Uterus (tissue), 4 donors: Measurements from ENCODE around the gene S1PR2. TPM values are rescaled to one million over a fixed set of nuclear protein-coding genes. Genes with fewer than 3 reads are reported as not detected.

Experiments used
- DNase-seq, 2 donors: peaks; one replicate each; pipeline ENCODE4 v3.0.0-alpha.2; 2019 to 2020
- H3K27ac ChIP-seq, 2 donors: fragments of 200-600 bp; sonication (generic); 1 replicate in 1 of 2; 2 replicates in 1 of 2; pipeline ENCODE4 v1.5.1; 2016 to 2018
- H3K27me3 ChIP-seq, 2 donors: fragments of 200-600 bp; sonication (generic); one replicate each; pipeline ENCODE4 v1.5.1; 2018 to 2019; ENCODE audit warnings: control low read depth in 1 of 2
- H3K36me3 ChIP-seq, 2 donors: fragments of 200-600 bp; sonication (generic); one replicate each; pipeline ENCODE4 v1.5.1; 2019; ENCODE audit warnings: control low read depth in 1 of 2
- H3K4me1 ChIP-seq, 2 donors: fragments of 200-600 bp; sonication (generic); one replicate each; pipeline ENCODE4 v1.5.1; 2018 to 2019; ENCODE audit warnings: control low read depth in 1 of 2
- H3K4me3 ChIP-seq, 2 donors: fragments of 200-600 bp; sonication (generic); 1 replicate in 1 of 2; 2 replicates in 1 of 2; pipeline ENCODE4 v1.5.1; 2018 to 2019; ENCODE audit warnings: mild to moderate bottlenecking in 1 of 2
- H3K9me3 ChIP-seq, 2 donors: fragments of 200-600 bp; sonication (generic); one replicate each; pipeline ENCODE4 v1.5.1; 2019; ENCODE audit warnings: control low read depth in 1 of 2
- CTCF ChIP-seq, 4 experiments: fragments of 200-600 bp in 2 of 4; fragments of 450-650 bp in 2 of 4; sonication (generic) in 2 of 4; IDR thresholded peaks; one replicate each; pipeline ENCODE4 v1.5.1; 2016 to 2019; ENCODE audit warnings: antibody characterized with exemption in 4 of 4, mild to moderate bottlenecking in 2 of 4, moderate library complexity in 1 of 4
- POLR2A ChIP-seq, 2 donors: fragments of 450-650 bp; IDR thresholded peaks; one replicate each; pipeline ENCODE4 v1.6.1; 2016; ENCODE audit warnings: antibody characterized with exemption in 2 of 2, mild to moderate bottlenecking in 1 of 2, moderate library complexity in 1 of 2
- intact Hi-C: fragments of 100-400 bp; cut with DNase I; formaldehyde crosslinking; loops from one replicate; pipeline ENCODE4 v1.15.1; 2023; ENCODE audit warnings: low total_unique reads
- total RNA-seq, 4 donors: library from RNA; depleted of rRNA in 3 of 4; stranded (reverse); fragments of >200 nt in 3 of 4; gene quantifications; one replicate each; pipeline versions ENCODE4 v1.1.0 to v1.2.4, GENCODE V29; 2014 to 2023
- donor health status: DM: yes; HTN: yes; CAD: no.

The S1PR2 gene
- total RNA-seq, 4 donors from 2014 or later = 1.3 to 32.5 (median 17.3) TPM

DNA sequence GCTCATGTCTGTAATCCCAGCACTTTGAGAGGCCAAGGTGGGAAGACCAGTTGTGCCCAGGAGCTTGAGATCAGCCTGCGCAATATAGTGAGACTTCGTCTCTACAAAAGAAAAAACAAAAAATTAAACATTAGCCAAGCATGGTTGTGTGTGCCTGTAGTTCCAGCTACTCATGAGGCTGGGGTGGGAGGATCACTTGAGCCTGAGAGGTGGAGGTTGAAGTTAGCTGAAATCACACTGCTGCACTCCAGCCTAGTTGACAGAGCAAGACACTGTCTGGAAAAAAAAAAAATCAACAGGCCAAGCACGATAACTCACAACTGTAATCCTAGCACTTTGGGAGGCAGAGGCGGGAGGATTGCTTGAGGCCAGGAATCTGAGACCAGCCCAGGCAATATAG is 3.9 kb upstream of the S1PR2 start:
- intact Hi-C loops = no loop called here
- Histone ChIP-seq H3K9me3 (no peaks in the 10 kb centered on the region), H3K36me3 (no peaks in the 10 kb centered on the region), H3K4me1 (no peaks in the 10 kb centered on the region), H3K27ac (no peak overlapping the region), H3K4me3 (no peak overlapping the region), H3K27me3 (no peaks in the 10 kb centered on the region)
- no peak for DNase-seq
- TF ChIP-seq CTCF (IDR thresholded peaks at IDR 0.05) = no peak
- TF ChIP-seq POLR2A (IDR thresholded peaks at IDR 0.05) = no peak

GRCh38 chr19:10233946-10234345 is 2.8 kb upstream of the S1PR2 start:
- intact Hi-C loops = no loop called here
- H3K27ac ChIP-seq = no peak overlapping the region
- DNase-seq = no peak
- H3K4me3 ChIP-seq = no peak overlapping the region
- TF ChIP-seq POLR2A (IDR thresholded peaks at IDR 0.05) (no peak), CTCF (IDR thresholded peaks at IDR 0.05) (no peak)
- peaks cover 0 to 3% of the 10 kb centered on the region in 2 donors for H3K4me1 ChIP-seq
- no peaks in the 10 kb centered on the region for H3K36me3 ChIP-seq
- no peaks in the 10 kb centered on the region for H3K27me3 ChIP-seq
- no peaks in the 10 kb centered on the region for H3K9me3 ChIP-seq

DNA sequence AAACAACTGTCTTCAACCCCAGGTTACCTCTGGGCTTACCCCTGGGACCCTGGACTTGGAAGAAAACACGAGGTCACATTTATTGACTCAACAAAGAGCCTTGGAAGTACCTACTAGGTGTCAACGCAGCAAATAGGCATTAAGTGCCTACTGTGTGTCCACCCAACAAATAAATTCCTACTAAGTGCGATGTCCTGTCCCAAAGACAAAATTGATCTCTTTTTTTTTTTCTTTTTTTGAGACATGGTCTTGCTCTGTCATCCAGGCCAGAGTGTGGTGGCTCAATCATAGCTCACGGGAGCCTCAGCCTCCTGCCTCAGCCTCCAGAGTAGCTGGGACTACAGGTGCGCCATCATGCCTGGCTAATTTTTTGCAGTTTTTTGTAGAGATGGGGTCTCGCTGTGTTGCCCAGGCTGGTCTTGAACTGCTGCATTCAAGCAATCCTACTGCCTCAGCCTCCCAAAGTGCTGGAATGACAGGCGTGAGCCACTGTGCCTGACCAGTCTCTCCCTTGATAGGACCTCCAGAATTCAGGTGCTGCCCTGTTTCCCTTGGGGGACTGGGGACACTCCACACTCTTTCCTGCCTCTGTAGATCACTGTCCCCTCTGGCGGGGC is 589 bp upstream of the S1PR2 start:
- peaks cover 3 to 6% of the 10 kb centered on the region in 2 donors for H3K4me1 ChIP-seq
- H3K27me3 ChIP-seq = no peaks in the 10 kb centered on the region
- H3K36me3 ChIP-seq = no peaks in the 10 kb centered on the region
- intact Hi-C loops = no loop called here
- no peak for DNase-seq
- H3K9me3 ChIP-seq = no peaks in the 10 kb centered on the region
- H3K4me3 ChIP-seq = peak overlapping the region; percentile 65 to 85
- H3K27ac ChIP-seq = peak overlapping the region; percentile 82 to 89
- TF ChIP-seq CTCF (IDR thresholded peaks at IDR 0.05) (no peak), POLR2A (IDR thresholded peaks at IDR 0.05) (no peak)

DNA sequence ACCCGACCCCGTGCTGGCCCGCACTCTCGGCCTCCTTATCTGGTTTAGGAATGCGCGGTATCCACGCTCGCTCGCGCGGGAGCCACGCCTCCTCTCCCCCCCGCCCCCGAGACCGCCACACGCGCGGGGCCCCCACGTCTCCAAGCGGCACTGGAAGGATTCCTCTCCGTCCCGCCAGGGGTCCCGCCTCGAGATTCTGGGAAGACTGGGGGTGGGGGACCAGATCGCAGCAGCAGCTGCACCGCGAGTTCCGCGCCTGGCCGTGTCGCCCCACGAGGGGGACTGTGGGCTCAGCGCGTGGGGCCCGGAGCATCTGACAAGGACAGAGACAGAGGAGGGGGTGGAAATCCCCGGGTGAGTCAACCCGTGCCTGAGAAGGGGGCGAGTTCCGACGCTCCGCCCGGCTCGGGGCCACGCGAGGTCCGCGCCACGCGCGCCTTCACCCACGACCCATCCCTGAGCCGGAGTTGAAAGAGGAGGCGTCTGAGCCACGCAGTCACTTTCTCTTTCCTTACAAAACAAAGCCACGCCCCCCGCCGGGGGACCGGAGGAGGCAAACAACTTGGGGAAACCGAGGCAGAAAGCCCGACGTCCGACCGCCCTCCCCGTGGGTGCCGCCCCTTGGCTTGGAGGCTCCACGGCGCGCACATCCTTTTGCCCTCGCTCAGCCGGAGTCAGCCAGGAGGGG is 814 bp downstream of the S1PR2 start:
- TF ChIP-seq POLR2A (IDR thresholded peaks at IDR 0.05) (peak in 1 of 2 donors; percentile 34), CTCF (IDR thresholded peaks at IDR 0.05) (peak in 2 of 4 experiments; percentile 10 to 14)
- Histone ChIP-seq H3K4me3 (peak overlapping the region; percentile 65 to 85), H3K36me3 (no peaks in the 10 kb centered on the region), H3K27me3 (no peaks in the 10 kb centered on the region), H3K9me3 (no peaks in the 10 kb centered on the region), H3K4me1 (peaks cover 3 to 9% of the 10 kb centered on the region in 2 donors), H3K27ac (peak overlapping the region; percentile 82 to 89)
- DNase-seq = peak; percentile 65 to 80
- intact Hi-C loops = no loop called here

GRCh38 chr19:10228920-10229319 is 2.2 kb downstream of the S1PR2 start:
- Histone ChIP-seq H3K27me3 (no peaks in the 10 kb centered on the region), H3K36me3 (no peaks in the 10 kb centered on the region), H3K27ac (peak overlapping the region; percentile 82 to 89), H3K4me3 (no peak overlapping the region), H3K9me3 (no peaks in the 10 kb centered on the region), H3K4me1 (peaks cover 3 to 9% of the 10 kb centered on the region in 2 donors)
- DNase-seq = peak in 1 of 2 donors; percentile 34
- intact Hi-C loops = no loop called here
- TF ChIP-seq POLR2A (IDR thresholded peaks at IDR 0.05) (no peak), CTCF (IDR thresholded peaks at IDR 0.05) (peak; percentile 18 to 47 (median 40))
